ENCODE measurements around the gene PTK7. TPM values are rescaled to one million over a fixed set of nuclear protein-coding genes. Genes with fewer than 3 reads are reported as not detected.
"Not testable (repeated sequence)": the region's sequence is repeated elsewhere in the genome, so short reads cannot be mapped to it uniquely, and the experiment has no call there.

PTK7 gene
- polyA plus RNA-seq, 12 donors: 35.2 to 193 (median 63.8) TPM; not detected in 1

DNA sequence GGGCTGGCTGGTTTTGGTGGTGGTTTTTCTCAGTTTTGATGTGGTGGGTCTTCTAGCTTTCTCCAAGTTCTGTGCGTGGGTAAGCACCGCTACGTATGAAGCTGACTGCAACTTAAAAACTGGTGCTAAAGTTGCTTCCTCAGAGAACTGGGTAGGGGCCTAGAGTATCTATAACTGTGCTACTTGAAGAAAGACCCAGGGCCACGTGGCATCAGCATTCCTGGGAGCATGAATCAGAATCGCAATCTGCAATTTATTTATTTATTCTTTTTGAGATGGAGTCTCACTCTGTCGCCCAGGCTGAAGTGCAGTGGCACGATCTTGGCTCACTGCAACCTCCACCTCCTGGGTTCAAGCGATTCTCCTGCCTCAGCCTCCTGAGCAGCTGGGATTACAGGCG lies 5.8 kb downstream of the PTK7 start:
- DNase-seq: not testable (repeated sequence)

DNA sequence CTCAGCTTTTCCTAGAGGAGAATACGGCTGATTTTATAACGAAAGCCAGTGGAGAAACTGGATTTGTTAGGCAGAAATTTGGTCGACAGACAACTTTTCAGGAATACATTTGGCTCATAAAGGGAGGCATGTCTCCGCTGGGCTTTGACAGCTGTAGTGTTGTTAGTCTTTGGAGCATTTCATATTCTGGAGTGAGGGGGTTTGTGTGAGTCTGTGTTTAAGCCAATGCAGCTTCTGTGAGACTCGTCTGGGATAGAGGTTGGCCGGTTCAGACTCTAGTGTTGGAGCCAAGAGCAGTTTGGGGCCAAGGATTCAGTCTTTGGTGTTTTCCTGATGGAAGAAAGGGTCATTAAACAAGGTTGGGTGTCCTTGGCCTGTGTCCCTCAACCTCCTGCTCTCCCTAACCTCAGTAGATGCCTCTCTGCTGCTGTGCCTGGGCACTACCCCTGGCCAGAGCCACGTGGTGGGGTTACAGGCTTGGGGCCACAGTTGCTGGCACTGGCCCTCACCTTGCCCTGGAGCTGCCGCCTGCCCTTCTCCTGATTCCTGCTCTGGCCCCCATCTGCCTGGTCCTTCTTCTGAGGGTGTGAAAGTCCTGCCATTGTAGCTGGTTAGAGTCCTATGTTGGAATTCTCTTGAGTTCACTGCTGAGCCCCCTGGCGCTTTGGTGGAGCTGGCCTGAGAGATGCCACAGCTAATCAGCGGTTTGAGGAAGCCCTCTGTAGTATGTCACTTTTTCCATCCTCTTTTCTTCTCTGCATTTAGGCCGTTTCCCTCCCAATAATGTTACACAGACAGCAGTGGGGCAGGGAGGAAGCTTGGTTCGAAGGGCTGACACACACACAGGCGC lies 6.9 kb downstream of the PTK7 start:
- DNase-seq: peak; percentile 85

DNA sequence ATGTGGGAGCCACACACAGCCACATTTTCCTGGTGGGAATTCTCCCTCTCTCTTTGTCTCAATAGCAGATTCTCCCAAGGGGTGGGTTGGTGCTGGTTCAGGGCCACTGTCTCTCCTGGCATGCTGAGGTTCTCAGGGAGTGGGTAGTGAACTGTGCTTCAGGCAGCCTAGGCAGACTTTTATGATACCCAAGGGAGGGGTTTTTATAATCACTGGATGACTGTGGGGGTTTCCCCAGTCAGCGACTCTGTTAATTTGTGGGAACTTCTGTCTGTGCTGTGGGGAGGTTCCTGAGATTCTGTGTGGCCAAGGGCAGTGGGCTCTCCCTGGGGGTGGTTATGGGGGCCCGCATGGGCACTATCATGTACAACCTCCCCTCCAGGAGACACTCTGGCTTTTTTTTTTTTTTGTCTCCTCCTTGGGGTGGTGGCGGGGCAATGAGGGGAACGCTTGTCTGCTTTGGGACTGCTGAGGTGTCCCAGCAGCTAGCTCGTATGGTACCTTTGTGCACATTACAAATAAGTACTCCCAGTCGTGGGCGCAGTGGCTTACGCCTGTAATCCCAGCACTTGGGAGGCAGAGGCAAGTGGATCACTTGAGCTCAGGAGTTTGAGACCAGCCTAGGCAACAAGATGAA lies 10.0 kb downstream of the PTK7 start:
- DNase-seq: no peak

DNA sequence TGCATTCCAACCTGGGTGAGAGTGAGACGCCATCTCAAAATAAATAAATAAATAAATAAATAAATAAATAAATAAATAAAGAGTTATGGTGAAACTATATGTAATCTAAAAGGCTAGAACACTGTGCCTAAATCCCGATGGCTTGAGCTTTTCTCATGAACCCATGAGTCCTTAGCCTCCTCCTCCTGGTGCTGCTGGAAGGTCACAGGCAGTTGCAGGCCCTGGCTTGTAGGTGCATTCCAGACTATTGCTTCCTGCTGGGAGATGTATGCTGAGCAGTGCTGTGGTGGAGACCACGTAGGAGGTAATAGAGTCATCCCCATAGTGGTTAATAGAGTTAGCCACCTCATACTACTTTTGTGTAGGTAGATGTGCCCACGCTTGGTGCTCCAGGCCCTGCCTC lies 12.5 kb downstream of the PTK7 start:
- no peak for DNase-seq

DNA sequence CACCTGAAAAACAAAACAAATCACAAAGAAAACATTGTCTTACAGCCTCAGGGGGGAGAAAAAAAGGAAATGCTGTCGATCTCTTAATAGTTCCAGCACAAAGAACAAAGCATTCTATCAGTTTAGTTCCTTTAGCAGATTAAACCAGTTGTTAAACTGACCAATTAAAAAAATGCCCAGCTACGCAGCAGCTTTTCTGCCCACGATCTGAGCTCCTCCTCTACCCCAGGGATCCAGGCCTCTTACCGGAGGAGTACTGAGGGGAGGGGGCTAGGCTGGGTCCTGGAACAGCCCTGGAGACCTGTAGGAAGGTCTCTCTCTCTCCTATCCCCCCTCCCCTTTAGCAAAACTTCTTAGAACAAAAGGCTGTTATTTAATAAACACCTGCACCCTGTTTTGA lies 13.4 kb downstream of the PTK7 start:
- DNase-seq: no peak

DNA sequence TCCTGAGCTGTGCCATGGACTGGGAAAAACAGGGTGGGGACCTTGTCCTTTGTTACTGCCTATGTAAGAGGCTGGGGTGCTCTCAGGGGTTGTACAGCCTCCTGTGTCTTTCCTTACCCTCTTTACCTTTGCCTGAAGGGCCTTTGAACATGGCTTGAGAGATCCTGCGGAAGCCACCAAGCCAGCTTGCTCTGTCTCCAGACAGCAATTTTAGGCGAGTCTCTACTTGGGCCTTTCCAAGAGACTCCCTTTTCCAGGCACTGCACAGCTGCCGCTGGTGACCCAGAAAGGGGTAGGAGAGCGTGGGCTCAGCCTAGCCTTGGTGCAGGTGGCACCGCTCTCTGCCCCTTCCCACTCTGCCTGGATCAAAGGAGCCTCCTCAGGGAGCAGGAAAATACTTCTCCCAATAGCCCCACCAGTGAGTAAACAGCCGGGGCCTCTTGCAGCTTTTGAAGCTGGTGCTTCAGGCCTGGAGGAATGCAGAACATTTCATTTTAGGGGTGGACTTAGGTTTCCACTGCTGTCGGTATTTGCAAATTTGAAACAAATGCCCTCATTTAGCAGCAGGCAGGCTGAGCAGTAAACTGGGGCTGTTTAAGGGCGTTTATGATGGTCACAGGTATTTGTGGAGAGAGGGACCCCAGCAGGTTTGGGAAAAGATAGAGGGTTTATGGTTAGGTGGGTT lies 13.9 kb downstream of the PTK7 start:
- DNase-seq: no peak

DNA sequence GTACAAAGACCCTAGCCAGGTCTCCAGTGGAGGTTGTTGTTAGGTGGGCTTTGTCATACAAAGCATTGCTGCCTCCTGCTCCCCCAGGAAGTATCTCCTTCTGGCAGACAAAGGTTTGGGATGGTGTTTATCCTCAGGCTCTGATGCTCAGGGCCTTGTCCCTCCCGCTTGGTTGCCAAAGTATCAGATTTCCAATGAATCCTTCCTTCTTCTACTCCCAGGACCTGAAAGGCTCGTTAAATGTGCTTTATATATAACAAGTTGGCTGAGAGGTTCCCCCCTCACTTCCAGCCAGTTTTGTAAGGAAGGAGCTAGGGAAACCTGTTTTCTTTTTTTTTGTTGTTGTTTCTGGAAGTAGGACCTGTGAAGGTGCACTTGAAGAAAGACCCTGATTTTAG lies 14.4 kb downstream of the PTK7 start:
- peak; percentile 49 for DNase-seq

DNA sequence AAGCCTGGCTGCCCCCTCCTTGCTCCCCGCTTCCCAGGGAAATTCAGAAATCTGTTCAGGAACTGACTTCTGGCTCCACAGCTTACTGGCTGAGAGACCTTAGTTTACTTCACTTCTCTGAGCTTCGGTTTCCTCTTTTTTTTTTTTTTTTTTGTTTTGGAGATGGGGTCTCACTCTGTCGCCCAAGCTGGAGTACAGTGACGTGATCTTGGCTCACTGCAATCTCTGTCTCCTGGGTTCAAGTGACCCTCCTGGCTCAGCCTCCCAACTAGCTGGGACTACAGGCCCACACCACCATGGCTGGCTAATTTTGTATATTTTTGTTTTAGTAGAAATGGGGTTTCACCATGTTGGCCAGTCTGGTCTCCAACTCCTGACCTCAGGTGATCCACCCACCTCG lies 14.9 kb downstream of the PTK7 start:
- DNase-seq: no peak

DNA sequence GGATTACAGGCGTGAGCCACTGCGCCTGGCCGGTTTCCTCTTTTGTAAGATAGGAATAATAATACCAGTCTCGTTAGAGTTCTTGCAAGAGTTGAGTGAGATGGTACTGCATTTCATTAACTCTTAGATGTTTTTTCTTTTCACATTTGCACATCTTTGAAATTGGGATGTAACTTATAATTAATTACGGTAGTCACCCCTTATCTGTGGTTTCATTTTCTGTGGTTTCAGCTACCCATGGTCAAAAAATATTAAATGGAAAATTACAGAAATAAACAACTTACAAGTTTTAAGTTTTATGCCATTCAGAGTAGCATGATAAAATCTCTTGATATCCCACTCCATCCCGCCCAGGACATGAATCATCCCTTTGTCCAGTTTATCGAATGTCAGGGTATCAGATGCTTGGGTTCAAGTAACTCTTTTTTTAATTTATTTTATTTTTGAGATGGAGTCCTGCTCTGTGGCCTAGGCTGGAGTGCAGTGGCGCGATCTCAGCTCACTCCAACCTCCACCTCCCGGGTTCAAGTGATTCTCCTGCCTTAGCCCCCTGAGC lies 15.4 kb downstream of the PTK7 start:
- DNase-seq: no peak

DNA sequence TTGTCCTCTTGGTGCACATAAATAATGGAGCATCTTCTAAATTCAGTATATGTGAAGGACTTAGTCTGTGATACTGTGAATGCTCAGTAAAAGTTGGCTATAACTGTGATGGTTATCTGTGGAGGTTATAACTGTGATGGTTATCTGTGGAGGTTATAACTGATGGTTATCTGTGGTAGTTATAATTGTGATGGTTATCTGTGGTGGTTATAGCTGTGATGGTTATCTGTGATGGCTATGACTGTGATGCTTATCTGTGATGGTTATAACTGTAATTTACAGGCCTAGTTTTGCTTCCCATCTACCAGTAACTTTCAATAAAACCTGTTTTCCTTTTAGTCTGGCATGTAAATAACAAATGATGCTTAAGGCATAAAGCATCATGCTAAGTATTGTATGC lies 16.5 kb downstream of the PTK7 start:
- no peak for DNase-seq

DNA sequence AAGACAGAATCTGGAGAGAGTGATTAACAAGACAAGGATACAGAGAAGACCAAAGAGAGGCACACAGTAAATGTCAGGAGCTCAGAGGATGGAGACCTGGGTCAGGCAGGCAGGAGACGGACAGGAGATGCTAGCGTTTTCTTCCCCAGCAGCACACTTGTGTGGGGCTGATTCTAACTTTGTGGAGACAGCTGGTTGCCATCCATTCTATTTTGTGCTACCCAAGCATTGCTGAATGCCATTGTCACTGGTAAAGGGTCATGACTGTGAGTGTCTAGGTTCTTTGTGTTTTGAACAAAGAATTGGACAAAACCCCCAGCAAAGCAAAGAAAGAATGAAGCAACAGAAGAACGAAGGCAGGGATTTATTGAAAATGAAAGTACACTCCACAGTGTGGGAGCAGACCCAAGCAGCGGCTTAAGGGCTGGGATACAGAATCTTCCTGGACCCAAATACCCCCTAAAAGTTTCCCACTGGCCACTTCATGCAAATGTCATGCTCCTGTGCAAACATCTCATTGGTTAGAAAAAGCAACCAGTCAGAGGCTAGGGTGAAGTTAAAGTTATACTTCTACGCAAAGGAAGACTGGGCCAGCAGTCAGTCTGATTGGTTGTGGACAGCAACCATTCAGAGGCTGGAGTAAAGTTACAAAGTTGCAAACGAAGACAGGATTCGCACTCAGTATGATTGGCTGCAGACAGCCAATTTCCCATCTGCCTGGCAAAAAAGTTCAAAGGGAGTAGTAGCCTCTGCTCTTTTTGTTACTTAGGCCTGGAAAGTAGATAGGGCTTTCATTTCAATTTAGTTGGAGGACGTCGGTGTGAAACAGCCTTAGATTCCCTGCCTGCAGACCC lies 17.5 kb downstream of the PTK7 start:
- peak; percentile 68 for DNase-seq

DNA sequence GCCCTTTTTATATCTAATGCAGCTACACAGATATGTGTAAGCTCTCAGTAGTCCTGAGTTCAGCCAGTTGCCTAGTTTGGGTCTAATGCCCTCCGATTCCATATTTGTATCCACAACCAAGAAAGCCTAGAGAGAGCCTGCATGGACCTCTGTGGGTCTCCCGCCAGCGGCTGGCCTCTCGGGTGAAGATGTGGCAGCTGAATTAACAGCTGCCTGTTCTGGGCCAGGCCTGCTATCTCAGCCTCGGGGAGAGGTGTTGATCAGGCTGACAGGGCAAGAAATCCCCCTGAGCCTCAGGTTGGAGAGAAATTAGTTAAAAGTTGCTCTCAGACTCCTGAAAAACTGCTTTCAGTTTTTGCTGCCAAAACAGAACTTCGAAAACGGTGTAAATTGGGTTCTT lies 19.8 kb downstream of the PTK7 start:
- no peak for DNase-seq

DNA sequence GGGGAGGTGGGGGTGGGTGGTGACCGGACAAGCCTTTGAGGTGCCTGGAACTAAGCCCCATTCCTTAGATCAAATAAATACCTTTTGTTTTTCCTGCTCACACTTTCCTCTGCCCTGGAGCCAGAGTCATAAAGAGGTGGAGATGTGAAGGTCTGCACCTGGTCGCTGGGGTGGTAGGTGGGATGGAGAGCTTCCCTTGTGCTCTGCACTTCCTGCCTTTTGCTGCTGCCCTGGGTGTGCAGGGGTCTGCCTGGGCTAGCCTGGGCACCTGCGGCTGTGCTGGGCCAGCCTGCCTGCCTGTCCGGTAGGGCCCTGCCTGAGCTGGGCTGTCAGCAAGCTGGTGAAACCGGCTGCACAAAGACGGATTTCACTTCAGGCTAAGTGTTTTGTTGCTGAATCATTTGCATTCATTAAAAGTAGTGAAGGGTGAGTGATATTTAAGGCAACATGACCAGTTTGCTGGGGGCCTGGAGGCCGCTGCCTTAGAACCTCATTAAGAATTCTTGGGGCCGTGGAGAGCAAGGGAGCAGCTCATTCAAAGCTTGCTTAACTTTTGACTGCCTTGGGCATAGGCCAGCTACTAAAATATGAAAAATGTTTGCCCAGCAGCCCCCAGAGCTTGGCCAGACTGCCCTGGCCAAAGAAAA lies 20.5 kb downstream of the PTK7 start:
- DNase-seq: no peak

DNA sequence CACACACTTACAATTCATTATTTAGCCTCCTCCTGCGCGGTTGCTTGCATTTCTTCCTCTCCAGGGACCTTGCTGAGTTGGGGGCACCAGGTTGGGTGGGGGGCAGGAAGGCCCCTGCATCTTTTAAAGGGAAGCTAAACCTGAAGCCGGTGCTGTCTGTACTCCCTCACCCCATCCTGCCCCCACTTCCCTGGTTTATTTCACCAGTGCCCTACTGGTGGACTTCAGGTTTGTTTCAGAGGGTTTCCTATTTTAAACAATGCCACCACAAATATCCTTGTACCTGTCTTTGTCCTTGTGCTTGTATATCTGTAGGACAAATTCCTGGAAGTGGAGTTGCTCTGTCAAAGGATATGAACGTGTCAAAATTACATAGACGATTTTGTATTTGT lies 21.0 kb downstream of the PTK7 start:
- no peak for DNase-seq

DNA sequence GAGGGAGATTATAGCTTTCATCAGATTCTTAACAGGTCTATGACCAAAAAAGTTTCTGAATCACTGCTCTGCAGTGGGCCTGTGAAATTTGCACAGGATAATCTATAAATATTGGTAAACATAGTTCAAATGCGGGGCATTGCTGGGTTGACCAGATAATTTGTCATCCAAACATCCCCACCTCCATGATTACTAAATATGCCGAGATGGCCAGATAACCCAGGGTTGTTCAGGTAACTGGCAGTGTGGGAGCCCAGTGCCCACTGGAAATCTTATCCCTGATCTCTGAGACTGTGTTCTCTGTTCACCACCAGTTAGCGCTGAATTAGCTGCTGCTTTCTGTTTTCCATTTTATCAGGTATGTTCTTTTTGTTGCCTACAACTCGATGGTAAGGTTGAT lies 21.4 kb downstream of the PTK7 start:
- DNase-seq: no peak

DNA sequence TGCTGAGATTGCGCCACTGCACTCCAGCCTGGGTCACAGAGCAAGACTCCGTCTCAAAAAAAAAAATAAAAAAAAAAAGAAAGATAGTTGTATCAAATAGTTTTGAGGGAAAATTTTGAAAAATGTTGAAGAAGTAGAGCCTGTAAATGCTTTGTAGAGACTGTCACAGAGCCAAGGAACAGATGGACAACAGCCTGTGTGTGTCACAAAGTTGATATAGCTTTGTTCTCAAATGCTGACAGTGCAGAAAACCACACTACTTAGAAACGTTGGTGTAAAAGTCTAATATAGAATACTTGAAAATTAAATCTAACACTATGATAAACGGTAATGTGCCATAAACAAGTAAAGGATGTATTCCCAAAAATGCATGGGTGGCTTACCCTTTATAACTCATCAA lies 25.4 kb downstream of the PTK7 start:
- no peak for DNase-seq

DNA sequence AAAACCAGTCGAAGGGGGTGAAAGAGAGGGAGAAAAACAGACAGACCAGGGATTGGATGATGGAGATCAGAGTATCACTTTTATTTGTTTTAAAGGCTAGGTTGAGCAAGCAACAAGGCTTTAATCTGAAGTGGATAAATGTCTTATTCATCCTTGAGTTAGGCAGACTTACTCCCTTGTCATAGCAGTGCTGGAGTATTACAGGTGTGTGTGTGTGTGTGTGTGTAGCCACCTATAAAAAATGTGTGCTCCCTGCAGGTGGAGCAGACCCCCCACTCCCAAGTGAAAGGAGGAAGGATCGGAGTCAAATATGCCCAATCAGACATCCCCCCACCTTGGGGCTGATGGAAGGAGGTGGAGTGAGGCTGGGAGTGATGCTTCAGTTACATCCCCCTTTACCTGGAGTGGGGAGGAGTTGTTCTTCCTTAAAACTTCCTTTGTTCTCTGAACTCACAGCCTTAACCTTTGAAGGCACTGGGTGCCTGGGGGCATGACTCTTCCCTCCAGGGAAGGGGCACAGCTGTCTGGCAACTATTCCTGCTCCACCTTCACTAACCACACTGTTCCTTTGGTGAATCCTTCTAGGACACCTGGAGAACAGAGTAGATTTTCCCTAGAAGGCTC lies 27.3 kb downstream of the PTK7 start:
- DNase-seq: no peak

DNA sequence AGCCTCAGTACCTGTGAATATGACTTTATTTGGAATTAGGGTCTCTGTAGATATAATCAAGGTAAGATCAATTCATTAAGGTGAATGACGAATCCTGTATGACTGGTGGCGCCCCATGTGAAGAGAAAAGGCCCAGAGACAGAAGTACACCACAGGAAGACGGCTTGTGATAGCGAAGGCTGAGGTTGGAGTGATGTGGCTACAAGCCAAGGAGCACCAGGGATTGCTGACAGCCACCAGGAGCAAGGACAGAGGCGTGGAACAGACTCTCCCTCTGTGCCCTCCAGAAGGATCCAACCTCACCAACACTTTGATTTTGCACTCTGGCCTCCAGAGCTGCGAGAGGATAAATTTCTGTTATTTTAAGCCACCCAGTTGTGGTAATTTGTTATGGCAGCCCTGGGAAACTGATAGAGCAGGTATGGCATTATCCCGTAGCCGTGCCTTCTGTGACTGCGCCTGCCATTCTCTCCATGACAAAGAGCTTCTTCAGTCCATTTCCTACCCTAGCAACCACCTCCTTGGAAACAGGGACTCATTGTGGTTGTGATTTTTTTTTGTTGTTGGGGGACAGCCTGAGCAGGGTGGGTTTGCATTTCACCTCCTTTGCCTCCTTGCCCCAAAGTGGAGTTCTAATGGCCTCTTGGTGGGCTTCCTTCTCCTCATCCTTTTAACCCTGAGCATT lies 29.6 kb downstream of the PTK7 start:
- DNase-seq: no peak

DNA sequence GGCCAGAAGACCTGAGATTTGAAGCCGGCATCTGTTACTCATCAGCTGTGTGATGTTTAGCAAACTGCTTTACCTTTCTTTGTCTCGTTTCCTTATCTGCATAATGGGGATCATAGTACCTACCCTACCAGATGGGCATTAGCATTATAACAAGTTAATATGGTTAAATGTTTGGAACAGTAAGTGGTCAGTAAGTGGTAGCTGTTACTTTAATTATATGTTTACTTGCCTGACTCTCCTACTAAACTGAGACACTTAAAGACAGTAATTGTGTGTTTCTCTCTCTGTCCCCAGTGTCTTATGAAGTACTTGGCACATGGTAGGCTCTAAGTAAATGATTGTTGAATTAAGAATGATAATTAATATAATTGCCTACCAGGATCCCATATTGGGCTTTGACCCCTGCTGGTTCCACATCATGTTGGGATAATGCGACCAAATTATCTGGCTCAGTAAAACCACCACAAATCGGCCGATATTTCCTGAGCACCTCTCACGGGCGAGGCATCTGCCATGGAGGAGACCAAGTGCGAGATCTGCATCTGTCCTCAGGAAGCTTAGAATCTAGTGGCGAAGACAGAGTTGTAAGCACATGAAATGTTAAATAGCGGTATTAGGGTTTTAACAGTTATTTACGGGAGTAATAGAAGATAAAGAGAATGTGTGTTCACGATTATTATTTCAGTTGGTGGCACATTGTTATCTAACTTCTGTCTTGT lies 31.4 kb downstream of the PTK7 start:
- no peak for DNase-seq

Data from muscle of arm (tissue), 12 donors.